HG03378 (cell line): ENCODE data around the gene RHD.
"Not testable (repeated sequence)": the region's sequence is repeated elsewhere in the genome, so short reads cannot be mapped to it uniquely, and the experiment has no call there.

Experiments used
- ATAC-seq: cut with Tn5 transposase; IDR thresholded peaks from one replicate; pipeline ENCODE4 v1.9.1; 2021; ENCODE audit warnings: mild to moderate bottlenecking, moderate library complexity; ENCODE audit not compliant: unreplicated experiment

Gene RHD

GRCh38 chr1:25256578-25256965 is 15.7 kb upstream of the RHD start:
- ATAC-seq, result no peak

- ATAC-seq, result no peak
Measured at GRCh38 chr1:25257196-25257595, 15.1 kb upstream of the RHD start.

- ATAC-seq, result not testable (repeated sequence)
Measured at GRCh38 chr1:25259813-25260212, 12.5 kb upstream of the RHD start.

DNA sequence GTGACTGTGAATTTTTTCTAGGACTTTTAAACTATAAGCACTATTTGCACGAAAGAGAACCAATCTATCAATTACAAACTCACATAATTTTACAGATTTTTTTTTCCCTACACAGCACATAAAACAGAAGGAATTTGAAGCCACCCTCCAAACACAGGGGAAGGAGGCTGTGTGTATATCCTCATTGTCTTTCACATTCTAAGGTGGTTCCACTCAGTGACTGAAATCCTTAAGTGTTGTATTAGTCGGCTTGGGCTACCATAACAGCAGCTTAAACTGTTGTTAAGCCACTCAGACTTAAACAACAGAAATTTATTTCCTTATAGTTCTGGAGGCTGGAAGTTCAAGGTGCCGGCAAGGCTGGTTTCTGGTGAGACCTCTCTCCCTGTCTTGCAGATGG is 12.0 kb upstream of the RHD start:
- ATAC-seq, result not testable (repeated sequence)

DNA sequence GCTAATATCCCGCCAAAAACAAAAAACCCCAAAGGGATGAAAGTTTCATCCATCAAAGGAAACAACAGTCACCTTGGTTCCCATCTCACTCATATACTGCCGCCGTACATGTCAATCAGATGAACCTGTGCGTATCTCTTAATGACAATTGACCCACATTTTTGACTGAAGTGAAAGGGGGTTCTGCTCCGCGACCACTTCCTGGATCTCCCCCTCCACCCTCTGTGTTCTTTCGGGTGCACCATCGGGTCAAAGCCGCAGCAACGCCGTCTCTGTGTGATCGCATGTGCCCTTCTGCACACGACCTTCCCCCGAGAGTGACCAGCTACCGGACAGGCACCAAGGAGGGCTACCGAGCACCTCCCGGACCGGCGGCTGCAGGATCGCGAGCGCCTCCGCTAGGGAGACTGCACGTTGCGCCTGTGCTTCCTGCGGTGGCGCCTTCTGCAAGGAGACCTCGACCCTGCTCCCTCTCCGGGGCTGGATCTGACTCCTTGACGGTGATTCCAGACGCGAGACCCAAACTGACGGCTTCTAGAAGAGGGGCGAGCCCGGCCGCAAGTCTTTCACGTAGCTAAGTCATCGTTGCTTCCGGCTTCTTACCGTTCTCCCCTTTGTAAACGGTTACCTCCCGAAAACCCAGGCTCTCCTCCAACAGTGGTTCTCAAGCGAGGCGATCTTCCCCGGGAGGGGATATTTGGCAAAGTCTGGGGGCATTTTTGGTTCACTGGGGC is 5.6 kb upstream of the RHD start:
- ATAC-seq, result peak; percentile 16

DNA sequence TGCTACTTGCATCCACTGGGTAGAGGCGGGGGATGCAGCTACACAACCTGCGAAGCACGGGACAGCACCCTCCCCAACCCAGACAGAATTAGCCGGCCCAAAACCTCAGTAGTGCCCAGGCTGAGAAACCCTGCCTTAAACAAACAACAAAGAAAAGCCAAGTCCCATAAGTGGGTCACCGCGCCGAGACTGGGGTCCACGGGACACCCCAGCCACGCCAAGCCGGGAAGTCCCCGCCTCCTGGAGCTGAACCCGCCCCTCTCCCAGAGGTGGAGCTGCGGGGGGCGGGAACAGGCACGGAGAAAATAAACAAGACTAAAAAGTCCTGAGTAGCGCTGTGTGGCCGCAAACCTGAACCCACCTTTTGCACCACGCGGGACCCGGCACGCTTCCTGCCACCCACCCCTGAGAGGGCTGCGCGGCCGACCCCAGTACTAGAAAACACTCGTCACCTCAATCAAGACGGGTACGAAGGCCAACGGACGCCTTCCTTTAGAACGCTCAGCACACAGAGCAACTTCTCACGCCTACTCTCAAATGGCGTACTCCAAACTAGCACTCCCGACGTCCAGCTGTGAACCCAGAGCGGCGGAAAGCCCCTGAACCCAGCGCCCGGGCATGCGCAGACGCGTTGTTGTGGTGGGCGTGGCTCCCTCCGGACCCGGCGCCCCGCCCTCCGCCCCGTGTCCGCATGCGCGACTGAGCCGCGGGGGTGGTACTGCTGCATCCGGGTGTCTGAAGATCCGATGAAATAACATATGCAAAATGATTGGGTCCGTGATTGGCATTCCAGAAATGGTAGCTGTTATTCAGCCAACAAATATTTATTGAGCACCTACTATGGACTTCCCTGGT is 4.8 kb upstream of the RHD start:
- peak; percentile 57 for ATAC-seq

- ATAC-seq, result not testable (repeated sequence)
Measured at GRCh38 chr1:25268143-25268760, 4.1 kb upstream of the RHD start.

DNA sequence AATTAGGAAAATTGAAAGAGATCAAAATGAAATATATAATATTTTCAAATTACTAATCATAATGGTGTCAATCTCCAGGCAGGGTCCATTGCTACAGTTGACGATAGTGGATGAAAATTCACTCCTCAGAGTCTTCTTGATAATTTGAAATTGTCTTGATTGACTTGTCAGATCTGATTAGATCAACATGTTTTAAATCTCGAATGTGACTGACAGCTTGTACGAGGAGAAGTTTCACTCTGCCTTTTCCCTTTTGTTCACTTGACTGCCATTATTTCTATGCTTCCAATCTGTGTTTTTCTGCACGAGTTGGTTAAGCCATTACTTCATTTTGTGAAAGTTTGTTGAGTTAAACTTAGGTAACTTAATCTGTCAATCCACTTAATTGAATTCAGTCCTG is 3.3 kb downstream of the RHD start:
- ATAC-seq, result not testable (repeated sequence)

- not testable (repeated sequence) for ATAC-seq
Measured at GRCh38 chr1:25277295-25277694, 5.0 kb downstream of the RHD start.

DNA sequence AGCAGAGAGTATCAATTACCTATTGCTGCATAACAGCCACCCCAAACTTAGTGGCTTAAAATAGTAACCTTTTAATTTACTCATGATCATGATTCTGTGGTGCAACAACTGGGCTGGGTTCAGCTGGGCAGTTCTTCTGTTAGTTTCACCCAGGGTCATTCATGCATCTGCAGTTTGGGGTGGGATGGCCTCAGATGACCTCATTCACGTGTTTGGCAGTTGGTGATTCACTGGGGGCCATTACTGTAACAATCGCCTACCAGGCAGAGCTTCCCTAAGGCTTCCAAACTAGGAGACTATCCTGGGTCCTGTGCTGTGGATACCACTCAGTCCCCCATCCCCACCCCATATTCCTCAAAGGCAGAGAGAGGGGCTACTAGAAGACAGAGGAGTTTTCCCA is 6.0 kb downstream of the RHD start:
- ATAC-seq, result not testable (repeated sequence)

- ATAC-seq, result not testable (repeated sequence)
Measured at GRCh38 chr1:25278790-25279189, 6.5 kb downstream of the RHD start.

GRCh38 chr1:25279693-25280111 is 7.4 kb downstream of the RHD start:
- ATAC-seq, result not testable (repeated sequence)

DNA sequence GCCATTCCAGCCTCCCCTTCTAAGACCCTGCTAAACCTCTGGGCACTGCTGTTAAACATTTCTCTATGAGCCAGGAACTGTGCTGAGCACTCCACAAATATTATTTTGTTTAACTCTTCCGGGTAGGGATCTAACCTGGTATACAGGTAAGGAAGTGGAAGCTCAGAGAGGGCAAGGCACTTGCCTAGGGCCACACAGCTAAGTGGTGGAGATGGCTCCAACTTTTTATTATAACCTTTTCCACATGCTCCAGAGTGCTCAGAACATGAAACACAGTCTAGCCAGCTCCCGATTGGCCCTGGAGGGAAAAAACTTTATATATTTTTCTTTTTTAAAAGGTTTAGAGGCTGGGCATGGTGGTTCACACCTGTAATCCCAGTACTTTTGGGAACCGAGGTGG is 13.6 kb downstream of the RHD start:
- not testable (repeated sequence) for ATAC-seq

- ATAC-seq, result not testable (repeated sequence)
Measured at GRCh38 chr1:25287164-25287563, 14.9 kb downstream of the RHD start.

DNA sequence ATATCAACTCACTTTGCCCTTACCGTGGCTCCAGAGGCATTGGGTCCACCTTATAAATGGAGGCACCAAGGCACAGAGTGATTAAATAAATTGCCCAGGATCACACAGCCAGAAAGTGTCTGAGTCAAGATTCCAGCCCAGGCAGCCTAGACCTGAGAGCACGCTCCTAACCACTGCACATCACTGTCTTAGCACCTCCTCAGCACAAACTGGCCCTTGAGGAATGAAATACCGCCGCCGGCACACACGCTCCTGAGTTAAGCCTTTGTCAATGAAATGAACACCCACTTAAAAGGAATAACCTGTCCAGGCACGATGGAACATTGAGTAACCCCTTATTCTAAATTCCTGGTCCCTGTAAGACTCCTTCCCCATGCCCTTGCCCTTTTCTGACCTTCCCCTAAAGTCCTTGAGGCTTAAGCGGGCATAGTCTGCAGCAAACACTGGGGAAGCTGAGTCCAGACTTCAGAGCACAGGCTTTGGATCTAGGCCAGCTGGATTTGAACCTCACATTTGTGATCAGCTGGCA is 16.3 kb downstream of the RHD start:
- not testable (repeated sequence) for ATAC-seq

GRCh38 chr1:25290043-25290442 is 17.7 kb downstream of the RHD start:
- not testable (repeated sequence) for ATAC-seq

DNA sequence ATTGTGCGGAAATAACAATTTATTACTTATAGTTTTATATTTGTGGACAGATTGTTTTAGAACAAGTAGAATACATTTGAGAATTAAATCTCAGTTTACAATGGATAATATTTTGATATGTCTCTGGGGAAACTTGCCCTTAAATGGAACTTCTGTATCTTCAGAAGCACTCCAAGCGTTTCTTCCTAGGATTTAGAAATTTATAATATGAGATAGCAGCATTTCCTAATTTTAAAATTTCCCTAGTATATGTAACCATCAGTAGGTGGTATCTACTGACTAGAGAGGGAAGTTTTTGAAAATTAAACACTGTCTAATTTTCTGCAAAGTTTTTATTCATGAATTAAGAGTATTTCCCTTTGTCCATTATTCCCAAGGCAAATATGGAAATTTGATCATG is 21.1 kb downstream of the RHD start:
- ATAC-seq, result not testable (repeated sequence)

DNA sequence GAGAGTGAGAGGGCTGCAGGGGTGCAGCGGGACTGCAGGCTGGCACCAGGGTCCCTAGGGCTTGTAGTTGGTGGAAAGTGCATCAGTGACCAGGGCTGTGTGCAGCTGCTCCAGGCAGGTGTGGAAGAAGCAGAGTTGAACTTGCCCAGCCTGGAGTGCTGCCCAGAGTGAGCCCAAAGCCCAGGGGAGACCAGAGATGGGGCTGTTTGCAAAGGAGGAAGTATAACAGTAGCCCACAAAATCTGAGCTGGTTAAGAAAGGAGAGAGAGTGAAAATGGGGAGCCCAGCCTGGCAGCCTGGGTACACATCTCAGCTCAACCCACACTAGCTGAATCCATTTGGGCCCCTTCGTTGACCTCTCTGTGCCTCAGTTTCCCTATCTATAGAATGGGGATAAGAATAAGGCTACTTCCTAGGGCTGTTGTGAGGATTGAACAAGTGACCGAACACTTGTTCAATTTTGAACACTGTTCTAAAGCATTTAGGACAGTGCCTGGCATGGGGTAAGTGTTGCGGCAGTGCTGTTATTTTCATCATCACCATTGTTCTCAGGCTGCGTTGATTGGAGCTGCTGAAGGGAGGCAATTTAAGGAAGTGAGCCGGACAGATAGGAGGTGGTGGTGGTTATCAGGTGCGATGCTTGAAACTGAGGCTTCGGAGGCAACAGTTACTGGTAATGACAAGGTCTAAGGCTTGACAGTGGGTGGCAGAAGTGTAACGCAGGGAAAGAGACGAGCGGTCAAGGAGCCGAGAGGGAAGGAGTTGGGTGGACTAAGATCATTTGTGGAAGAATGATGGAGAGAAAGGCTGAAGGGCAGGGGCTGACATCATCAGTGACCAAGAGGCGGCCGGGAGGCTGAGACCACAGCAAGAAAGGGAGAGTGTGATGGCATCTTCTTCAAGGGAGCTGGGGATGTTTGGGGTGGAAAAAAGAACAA is 22.8 kb downstream of the RHD start:
- ATAC-seq, result not testable (repeated sequence)

GRCh38 chr1:25296501-25296900 is 24.2 kb downstream of the RHD start:
- not testable (repeated sequence) for ATAC-seq

GRCh38 chr1:25300729-25301128 is 28.4 kb downstream of the RHD start:
- ATAC-seq, result not testable (repeated sequence)
